GM18519 (cell line): ENCODE data around the gene MOGAT3.

Experiments used
- ATAC-seq: cut with Tn5 transposase; IDR thresholded peaks from one replicate; pipeline ENCODE4 v1.9.1; 2021; ENCODE audit warnings: mild to moderate bottlenecking, moderate library complexity; ENCODE audit not compliant: unreplicated experiment, low FRiP score

MOGAT3 gene

GRCh38 chr7:101200862-101201599 lies at the start of gene MOGAT3:
TSS of gene MOGAT3 (minus strand) at chr7:101201036. CDS start at chr7:101200854, 182 bp downstream.
- ATAC-seq: no peak

GRCh38 chr7:101250324-101250723 lies 49.5 kb upstream of the MOGAT3 start:
- ATAC-seq: no peak

GRCh38 chr7:101248276-101248675 lies 47.4 kb upstream of the MOGAT3 start:
- no peak for ATAC-seq

- ATAC-seq: no peak
Observed at GRCh38 chr7:101245147-101245668, 44.4 kb upstream of the MOGAT3 start.

GRCh38 chr7:101244375-101245146 lies 43.7 kb upstream of the MOGAT3 start, which contains the start of gene FIS1:
TSS of gene FIS1 (minus strand) at chr7:101245081. CDS start at chr7:101245004, 77 bp downstream.
- ATAC-seq: peak; percentile 72

GRCh38 chr7:101243646-101244374 lies 43.0 kb upstream of the MOGAT3 start:
- no peak for ATAC-seq

GRCh38 chr7:101241443-101242349 lies 40.9 kb upstream of the MOGAT3 start:
- no peak for ATAC-seq

- no peak for ATAC-seq
Observed at GRCh38 chr7:101241015-101241363, 40.2 kb upstream of the MOGAT3 start.

GRCh38 chr7:101240226-101241014 lies 39.6 kb upstream of the MOGAT3 start:
- ATAC-seq: no peak

- ATAC-seq: no peak
Observed at GRCh38 chr7:101239951-101240220, 39.0 kb upstream of the MOGAT3 start.

- no peak for ATAC-seq
Observed at GRCh38 chr7:101239191-101239950, 38.5 kb upstream of the MOGAT3 start.

- no peak for ATAC-seq
Observed at GRCh38 chr7:101238226-101239182, 37.7 kb upstream of the MOGAT3 start.

- no peak for ATAC-seq
Observed at GRCh38 chr7:101237206-101238067, 36.6 kb upstream of the MOGAT3 start, which contains the start of gene CLDN15. TSS of gene CLDN15 (minus strand) at chr7:101237802. CDS start at chr7:101237581, 221 bp downstream.

GRCh38 chr7:101236292-101236835 lies 35.5 kb upstream of the MOGAT3 start:
- no peak for ATAC-seq

- ATAC-seq: no peak
Observed at GRCh38 chr7:101235522-101235921, 34.7 kb upstream of the MOGAT3 start.

- ATAC-seq: no peak
Observed at GRCh38 chr7:101235050-101235449, 34.2 kb upstream of the MOGAT3 start.
